ENCODE results near the gene SH3BP1.
"Not testable (repeated sequence)": the region's sequence is repeated elsewhere in the genome, so short reads cannot be mapped to it uniquely, and the experiment has no call there.

Gene SH3BP1, protein sequence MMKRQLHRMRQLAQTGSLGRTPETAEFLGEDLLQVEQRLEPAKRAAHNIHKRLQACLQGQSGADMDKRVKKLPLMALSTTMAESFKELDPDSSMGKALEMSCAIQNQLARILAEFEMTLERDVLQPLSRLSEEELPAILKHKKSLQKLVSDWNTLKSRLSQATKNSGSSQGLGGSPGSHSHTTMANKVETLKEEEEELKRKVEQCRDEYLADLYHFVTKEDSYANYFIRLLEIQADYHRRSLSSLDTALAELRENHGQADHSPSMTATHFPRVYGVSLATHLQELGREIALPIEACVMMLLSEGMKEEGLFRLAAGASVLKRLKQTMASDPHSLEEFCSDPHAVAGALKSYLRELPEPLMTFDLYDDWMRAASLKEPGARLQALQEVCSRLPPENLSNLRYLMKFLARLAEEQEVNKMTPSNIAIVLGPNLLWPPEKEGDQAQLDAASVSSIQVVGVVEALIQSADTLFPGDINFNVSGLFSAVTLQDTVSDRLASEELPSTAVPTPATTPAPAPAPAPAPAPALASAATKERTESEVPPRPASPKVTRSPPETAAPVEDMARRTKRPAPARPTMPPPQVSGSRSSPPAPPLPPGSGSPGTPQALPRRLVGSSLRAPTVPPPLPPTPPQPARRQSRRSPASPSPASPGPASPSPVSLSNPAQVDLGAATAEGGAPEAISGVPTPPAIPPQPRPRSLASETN

DNA sequence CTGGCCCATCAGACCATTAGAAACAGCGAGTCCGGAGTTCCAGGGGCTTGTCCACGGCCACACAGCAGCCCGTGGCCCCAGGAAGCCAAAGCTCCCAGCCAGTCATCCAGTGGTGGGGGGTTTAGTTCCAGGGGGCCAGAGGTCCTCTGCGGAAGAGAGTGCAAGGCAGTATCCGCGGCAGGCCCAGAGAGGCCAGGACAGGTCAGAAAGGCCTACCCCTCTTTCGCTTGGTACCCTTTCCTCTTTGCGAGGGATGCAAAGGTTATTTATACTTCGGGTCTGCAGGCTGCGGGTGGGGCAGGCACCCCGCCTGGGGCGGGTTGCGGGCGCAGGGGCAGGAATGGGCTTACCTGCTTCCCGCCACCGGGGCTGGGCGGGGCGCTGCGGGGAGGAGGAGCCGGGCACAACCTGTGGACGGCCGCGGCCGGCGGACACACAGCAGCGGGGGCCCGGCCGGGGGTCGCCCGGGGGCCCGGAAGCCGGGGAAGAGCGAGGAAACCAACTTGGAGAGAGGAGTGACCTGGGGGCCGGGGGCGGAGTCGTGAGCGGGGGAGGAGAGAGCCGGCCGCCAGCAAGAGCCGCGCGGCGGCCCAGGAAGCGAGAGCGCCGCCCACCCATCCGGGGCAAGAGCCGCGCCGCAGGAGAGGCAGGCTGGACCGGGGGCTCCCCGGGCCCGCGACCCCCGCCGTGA lies at the start of gene SH3BP1:
Gene SH3BP1, plus strand, starts transcription at position 600 of the 691 bp plus-strand sequence. CDS start 119 bp downstream, outside the sequence.
- peak; percentile 64 for DNase-seq (ENCODE audit: low spot score)

DNA sequence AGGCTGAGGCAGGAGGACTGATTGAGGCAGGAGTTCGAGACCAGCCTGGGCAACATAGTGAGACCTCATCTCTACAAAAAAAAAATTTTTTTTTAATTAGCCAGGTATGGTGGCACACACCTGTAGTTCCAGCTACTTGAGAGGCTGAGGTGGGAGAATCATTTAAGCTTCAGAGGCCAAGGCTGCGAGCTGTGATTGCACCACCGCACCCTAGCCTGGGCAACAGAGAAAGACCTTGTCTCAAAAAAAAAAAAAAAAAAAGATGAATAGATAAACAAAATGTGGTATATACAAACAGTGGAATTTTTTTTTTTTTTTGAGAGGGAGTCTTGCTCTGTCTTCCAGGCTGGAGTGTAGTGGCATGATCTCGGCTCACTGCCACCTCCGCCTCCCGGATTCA lies 48.4 kb upstream of the SH3BP1 start:
- not testable (repeated sequence) for DNase-seq (ENCODE audit: low spot score)

DNA sequence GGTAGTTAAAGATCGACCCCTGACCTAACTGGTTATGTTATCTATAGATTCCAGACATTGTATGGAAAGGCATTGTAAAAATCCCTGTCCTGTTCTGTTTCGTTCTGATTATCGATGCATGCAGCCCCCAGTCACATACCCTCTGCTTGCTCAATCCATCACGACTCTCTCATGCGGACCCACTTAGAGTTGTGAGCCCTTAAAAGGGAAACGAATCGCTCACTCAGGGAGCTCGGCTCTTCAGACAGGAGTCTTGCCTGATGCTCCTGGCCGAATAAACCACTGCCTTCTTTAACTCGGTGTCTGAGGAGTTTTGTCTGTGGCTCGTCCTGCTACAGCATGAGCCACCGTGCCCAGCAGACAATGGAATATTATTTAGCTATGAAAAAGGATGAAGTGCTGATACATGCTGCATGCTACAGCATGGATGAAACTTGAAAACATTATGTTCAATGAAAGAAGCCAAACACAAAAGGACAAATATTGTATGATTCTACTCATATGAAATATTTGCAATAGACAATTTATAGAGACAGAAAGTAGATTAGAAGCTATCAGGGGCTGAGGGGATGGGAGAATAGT lies 47.6 kb upstream of the SH3BP1 start:
- no peak for DNase-seq (ENCODE audit: low spot score)

DNA sequence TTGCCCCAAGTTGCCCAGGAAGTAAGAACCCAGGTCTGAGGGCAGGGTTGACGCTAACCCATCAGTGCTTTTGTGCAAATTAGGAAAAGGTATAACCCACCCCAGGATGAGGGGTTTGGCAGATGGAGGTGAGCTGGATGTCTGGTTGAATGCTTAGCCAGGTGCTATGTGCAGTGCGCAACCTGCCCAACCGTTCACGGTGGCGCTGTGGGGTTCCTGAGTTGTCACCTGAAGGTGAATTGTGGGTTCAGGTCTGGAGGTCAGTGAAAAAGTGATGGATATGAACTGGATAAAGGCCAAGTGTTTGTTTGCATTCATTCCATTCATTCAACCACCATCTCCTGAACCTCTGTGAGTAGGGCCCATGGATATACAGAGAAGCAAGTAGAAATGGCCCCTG lies 45.2 kb upstream of the SH3BP1 start:
- no peak for DNase-seq (ENCODE audit: low spot score)

DNA sequence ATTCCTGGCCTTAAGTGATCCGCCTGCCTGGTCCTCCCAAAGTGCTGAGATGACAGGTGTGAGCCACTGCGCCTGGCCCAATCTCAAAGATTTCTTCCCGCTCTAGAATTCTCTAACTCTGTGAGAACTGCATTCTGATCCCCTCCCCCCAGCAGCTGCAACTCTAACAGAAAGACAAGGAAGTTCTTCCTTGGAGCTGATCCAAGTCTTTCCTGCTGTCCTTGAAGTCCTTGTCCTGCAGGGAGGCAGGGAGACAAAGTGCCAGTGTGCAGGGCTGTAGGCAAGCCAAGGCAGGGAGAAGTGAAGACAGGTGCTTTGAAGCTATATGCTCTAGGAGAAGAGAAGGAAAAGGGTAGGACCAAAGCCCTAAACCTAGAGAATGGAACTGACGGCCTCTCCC lies 40.3 kb upstream of the SH3BP1 start:
- no peak for DNase-seq (ENCODE audit: low spot score)

DNA sequence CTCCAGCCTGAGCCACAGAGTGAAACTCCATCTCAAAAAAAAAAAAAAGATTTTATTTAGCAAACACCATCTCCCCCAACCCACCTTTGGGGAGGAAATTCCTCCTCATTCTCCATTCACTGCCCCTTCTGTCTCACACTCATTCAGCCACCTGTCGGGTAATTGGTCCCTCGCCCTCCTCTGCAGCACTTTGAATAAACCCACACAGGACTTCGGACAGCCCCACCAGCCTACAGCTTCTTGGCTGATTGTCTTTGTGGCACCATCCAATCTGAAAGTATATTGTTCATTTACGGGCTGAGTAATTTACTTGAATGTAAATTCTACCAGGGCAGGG lies 38.3 kb upstream of the SH3BP1 start:
- DNase-seq (ENCODE audit: low spot score): no peak

DNA sequence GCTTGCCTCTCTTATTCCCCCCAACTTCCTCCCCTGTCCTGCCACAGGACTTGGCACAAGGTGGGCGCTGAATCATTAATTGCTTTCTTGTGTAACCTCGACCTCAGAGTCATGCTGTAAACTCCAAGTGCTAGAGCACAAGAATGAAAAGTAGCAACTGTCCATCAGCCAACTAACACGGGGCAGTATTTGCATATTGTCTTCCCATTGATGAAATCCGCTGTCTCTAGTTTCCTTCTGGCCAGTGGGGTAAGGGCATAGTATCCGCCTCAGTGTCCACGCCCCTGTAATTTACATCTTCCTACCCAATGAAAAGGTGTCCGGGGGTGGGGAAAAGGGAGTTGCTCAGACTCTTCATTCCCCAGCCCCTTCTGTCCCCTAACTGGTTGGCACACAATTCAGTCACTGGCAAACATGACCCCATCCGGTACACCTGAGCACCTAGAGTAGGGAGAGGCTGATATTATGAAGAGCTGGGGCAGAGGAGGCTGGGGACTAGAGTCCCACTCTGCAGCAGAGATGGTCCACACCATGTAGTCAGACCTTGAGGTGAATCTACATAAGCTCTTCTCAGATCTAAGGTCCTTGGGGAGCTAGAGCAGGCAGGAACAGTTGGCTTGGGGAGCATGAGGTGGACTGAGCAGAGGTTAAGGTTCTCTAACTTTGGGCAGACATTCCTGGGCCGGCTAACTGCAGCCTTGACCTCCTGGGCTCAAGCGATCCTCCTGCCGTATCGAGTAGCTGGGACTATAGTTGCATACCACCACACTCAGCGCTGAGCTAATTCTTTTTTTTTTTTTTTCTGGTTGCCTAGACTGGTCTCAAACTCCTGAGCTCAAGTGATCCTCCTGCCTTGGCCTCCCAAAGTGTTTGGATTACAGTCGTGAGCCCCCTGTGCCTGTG lies 37.7 kb upstream of the SH3BP1 start:
- DNase-seq (ENCODE audit: low spot score): no peak

DNA sequence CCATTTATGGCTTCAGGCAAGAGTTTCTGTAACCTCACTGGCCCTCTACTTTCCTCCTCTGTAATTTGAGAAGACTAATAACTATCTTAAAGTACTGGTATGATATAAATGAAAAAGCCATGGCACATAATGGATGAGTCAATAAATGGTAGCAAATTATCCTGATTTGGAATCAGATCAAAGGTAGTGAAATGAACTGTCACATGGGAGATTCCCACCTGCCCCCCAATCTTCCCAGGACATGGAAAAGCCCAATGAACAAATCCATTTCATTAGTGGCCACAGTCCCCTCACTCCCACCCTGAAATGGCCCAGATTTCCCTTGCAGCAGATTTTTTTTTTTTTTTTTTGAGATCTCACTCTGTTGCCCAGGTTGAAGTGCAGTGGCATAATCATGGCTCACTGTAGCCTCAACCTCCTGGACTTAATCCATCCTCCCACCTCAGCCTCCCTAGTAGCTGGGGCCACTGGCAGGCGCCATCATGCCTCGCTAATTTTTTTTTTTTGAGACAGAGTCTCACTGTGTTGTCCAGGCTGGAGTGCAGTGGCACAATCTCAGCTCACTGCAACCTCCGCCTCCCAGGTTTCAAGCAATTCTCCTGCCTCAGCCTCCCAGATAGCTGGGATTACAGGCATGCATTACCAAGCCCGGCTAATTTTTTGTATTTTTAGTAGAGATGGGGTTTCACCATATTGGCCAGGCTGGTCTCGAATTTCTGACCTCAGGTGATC lies 36.8 kb upstream of the SH3BP1 start:
- DNase-seq (ENCODE audit: low spot score): not testable (repeated sequence)

DNA sequence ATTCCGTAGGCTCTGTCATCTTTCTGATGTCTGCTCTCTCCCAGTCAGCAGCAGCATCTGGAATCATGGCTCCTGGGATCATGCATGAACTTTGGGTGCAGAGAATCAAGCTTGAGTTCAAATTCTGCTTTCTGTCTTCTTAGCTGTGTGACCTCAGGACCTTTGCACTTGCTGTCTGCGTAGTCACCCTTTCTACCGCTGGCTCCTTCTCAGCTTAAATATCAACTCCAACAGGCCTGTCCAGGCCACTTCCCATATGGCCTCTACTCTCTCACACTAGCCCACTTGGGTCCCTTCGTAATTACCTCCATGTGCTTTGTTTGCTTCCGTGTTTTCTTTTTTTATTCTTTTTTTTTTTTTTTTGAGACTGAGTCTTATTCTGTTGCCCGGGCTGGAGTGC lies 35.4 kb upstream of the SH3BP1 start:
- DNase-seq (ENCODE audit: low spot score): no peak

DNA sequence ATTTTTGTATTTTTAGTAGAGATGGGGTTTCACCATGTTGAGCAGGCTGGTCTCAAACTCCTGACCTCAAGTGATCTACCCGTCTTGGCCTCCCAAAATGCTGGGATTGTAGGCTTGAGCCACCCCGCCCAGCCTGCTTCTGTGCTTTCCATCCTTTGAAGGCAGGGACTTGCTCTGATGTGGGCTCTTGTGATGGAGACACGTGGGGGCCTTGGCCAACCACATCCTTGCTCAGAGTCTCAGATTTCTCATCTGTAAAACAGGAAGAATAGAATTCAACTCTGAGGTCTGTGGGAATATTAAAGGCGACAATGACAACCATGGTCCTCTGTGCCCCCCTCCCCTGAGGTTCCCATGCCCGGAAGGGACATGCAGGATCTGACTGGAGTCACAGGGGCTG lies 34.6 kb upstream of the SH3BP1 start:
- no peak for DNase-seq (ENCODE audit: low spot score)

DNA sequence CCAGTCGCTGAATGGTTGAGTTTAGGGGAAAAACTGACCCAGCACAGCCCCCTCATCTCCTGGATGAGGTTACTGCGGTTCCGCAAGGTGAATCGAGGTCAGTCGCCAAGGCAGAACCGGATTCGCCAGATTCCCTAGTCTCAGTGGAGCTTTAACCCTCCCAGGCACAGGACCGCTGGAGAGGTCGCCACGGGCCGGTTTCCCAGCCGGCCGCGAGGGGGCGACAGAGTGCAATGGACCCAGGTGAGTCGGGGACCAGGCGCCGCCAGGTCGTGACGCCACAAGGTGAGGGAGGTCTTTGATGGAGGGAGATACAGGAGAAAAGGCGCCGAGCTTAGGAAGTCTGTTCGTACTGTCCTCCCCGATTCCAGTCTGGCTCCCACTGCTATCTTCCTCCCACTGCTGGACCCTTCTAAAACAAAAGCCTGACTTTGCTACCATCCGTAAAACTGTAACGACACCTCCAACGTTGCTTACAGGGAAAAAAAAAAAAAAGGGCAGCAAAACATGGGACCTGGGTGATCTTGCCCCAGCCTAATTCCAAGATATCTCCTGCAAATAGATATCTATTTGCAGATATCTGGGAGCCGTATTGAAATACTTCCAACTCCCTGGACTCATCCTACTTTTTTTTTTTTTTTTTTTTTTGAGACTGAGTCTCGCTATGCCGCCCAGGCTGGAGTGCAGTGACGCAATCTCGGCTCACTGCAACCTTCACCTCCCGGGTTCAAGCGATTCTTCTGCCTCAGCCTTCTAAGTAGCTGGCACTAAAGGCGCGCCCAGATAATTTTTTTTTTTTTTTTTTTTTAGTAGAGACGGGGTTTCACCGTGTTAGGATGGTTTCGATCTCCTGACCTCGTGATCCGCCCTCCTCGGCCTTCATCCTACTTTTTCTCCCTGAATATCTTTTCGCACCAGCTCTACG lies 32.2 kb upstream of the SH3BP1 start:
- peak; percentile 83 for DNase-seq (ENCODE audit: low spot score)

DNA sequence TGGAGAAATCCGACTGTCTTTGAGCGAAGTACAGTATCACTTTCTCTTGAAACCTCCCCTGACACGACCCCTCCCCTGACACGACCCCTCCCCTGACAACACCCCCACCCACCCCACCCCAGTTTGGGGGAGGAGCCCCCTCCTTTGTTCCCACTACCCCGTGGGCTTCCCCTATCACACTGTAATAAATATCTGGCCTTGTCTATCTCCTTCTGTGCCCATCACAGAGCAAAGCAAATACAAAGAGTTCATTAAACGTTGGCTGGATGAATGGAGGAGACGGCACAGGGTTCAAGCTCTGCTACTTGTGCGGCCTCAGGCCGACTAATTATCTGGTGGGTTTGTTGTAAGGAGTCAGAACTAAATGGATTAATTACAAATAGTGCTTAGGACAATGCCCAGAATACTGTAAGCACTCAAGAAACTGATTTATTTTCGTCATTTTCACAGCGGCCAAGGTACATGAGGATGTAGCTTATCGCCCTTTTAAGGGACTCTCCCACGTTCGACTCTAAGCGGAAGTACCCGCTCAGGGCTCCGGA lies 31.5 kb upstream of the SH3BP1 start:
- peak; percentile 91 for DNase-seq (ENCODE audit: low spot score)

DNA sequence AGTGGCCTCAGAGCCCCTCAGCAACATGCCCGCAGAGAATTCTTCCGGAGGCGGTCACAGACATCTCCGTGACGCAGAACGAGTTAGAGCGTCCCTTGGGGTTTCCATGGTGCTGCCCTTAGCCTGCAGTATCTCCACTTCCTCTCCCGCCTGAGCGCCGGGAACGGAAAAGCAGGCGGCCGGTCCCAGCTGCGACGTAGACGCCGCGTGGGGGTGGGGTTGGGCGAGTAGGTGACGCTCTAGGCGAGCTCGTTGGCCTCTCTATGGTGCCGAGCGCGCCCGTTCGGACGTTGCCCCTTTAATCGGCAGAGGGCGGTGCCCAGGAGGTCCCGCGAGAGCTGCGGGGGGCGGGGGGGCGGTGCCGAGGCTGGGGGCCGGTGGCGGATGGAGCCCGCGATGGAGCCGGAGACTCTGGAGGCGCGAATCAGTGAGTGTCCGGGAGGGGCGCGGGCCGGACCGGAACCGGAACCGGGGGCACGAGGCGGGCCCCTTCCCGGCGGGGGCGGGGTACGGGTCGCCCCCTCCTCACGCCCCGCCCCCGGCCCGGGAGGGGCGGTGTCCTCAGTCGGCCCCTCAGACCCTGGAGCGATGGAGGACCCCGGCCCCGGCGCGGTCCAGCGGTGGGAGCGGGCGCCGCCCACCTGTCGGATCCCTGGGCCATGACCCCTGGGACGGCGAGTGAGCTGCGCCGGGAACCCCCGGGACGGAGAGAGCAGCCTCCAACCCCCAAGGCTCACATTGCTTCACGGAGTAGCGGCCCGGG lies 30.8 kb upstream of the SH3BP1 start, which contains the start of gene GGA1:
Gene GGA1, plus strand, starts transcription at position 358 of the 763 bp plus-strand sequence. Its CDS starts 27 bp downstream, at position 385.
- peak; percentile 86 for DNase-seq (ENCODE audit: low spot score)

DNA sequence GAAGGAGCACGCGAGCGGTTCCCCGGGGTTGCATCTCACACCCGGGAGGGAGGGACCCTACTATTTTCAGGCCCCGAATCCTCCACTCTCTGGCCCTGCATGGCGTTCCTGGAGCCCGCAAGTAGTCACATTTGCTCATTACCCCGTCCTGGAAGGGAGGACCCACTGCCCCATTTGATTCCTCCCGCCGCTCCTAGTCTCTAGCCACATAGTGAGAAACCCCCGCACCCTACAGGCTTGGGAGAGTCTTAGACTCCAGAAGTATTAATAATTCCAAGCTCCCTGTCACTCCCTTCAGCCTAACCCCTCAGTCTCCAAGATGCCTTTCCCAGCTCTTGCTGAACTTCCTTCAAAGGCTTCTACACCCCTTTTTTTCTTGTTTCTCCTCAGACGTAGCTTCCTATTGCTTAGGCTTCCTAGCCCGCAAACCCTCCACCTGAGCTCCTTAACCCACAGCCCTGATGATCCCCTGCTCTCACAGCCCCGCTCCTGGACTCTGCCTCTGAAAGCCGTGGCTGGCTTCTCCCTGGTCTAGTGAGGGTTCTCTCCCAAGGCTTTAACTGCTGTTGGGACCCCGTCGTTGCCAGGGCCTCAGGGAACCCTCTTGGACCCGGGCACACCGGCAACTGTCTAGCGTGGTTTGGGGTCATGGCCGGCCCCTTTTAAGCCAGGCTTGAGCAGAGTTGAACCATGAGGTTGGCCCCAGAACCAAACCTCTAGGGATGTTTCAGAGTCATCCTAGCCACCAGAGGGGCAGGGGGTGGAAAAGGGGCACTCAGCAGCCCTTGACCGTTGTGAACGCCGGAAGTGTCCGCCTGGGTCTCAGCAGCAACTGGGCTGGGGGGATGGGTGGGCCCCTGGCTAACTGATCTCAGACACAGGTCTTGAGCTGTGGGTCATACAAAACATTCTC lies 30.0 kb upstream of the SH3BP1 start:
- no peak for DNase-seq (ENCODE audit: low spot score)

DNA sequence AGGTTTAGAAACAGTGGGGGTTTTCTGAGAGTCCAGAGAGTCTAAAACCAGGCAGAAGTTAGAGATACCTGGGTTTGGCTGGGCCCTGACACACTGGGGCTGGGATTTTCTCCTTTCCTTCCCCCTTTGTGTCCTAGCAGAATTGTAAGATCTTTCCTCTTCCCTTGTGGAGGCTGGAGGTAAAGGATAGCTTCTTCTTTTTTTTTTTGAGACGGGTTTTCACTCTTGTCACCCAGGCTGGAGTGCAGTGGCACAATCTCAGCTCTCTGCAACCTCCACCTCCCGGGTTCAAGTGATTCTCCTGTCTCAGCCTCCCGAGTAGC lies 29.4 kb upstream of the SH3BP1 start:
- DNase-seq (ENCODE audit: low spot score): not testable (repeated sequence)

DNA sequence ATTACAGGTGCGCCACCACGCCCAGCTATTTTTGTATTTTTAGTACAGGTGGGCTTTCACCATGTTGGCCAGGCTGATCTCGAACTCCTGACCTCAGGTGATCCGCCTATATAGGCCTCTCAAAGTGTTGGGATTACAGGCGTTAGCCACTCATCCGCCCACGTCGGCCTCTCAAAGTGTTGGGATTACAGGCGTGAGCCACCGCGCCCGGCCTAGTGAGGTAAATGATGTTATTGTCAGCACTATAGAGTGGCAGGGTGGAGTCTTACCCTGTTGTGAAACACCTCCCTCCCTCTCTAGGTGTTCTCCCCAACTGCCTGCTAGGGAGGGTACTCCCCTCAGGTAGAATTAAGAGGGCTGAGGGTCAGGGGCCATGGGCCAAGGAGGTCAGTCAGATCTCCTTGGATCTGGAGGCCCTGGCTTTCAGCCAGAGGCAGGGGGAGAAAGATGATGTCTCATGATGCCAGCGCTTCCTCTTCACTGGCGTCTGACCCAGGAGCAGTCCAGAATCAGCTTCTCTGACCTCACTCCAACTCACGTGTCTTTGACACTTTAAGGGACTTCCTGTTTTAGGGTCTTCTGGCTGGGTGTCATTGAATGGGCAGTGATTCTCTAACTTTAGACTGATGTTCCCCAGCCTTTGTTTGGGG lies 28.9 kb upstream of the SH3BP1 start:
- DNase-seq (ENCODE audit: low spot score): no peak

DNA sequence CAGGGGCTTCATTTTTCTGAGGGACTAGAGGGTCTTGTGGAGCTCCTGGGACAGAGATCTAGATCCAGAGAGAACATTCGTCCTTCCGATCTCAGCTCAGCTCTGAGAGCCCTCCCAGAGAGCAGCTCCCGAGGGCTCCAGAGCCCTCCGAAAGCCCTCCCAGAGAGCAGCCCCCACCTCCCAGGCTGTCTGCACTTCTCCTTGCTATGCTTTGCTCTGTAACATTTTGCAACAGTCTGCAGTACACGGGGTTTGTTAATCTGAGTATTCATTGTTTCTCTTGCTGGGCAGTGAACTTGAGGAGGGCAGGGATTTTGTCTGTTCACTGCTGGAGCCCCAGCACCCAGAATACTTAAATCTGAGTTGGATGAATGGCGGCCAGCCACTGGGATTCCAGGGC lies 28.3 kb upstream of the SH3BP1 start:
- no peak for DNase-seq (ENCODE audit: low spot score)

Data from HuH-7.5 (cell line).